Transverse colon (tissue), 4 donors: ENCODE results near the gene RNF44. TPM values are rescaled to one million over a fixed set of nuclear protein-coding genes. Genes with fewer than 3 reads are reported as not detected.
"Not testable (repeated sequence)": the region's sequence is repeated elsewhere in the genome, so short reads cannot be mapped to it uniquely, and the experiment has no call there.

ENCODE experiments used
- DNase-seq: peaks from one replicate; pipeline ENCODE4 v3.0.0-alpha.2; 2019
- H3K27ac ChIP-seq, 4 donors: fragments of 200-600 bp; sonication (generic); 2 replicates each; pipeline ENCODE4 v1.5.1; 2016 to 2018; ENCODE audit warnings: inconsistent platforms in 4 of 4
- H3K27me3 ChIP-seq: fragments of 200-600 bp; sonication (generic); 2 replicates; pipeline ENCODE4 v1.5.1; 2017; ENCODE audit warnings: inconsistent platforms
- H3K36me3 ChIP-seq, 4 donors: fragments of 200-600 bp; sonication (generic); 2 replicates each; pipeline ENCODE4 v1.5.1; 2017 to 2019; ENCODE audit warnings: inconsistent platforms in 4 of 4
- H3K4me1 ChIP-seq, 4 donors: fragments of 200-600 bp; sonication (generic); 2 replicates each; pipeline ENCODE4 v1.5.1; 2017 to 2020; ENCODE audit warnings: inconsistent platforms in 4 of 4
- H3K4me3 ChIP-seq, 4 donors: fragments of 200-600 bp; sonication (generic); 1 replicate in 1 of 4; 2 replicates in 3 of 4; pipeline versions ENCODE4 v1.5.1 to v1.6.1; 2017 to 2019; ENCODE audit warnings: inconsistent platforms in 4 of 4
- H3K9me3 ChIP-seq, 2 donors: fragments of 200-600 bp; sonication (generic); 2 replicates each; pipeline ENCODE4 v1.5.1; 2017 to 2019; ENCODE audit warnings: inconsistent platforms in 2 of 2
- EP300 ChIP-seq: sonication (generic); formaldehyde crosslinking; IDR thresholded peaks from one replicate; pipeline ENCODE4 v1.6.1; 2017; ENCODE audit warnings: antibody characterized with exemption, low read depth
- POLR2A ChIP-seq: fragments of 450-650 bp; IDR thresholded peaks from one replicate; pipeline ENCODE4 v1.6.1; 2016; ENCODE audit warnings: antibody characterized with exemption, mild to moderate bottlenecking, moderate library complexity
- POLR2AphosphoS5 ChIP-seq, 3 donors: sonication (generic); formaldehyde crosslinking; IDR thresholded peaks; one replicate each; pipeline ENCODE4 v1.6.1; 2016; ENCODE audit warnings: antibody characterized with exemption in 3 of 3
- WGBS, 2 donors: methylation state at CpG; one replicate each; pipeline ENCODE4 v1.1.5; 2018; ENCODE audit warnings: low coverage in 1 of 2; 5-methylcytosine and 5-hydroxymethylcytosine counted together
- in situ Hi-C, 4 donors: fragments of 200-750 bp; cut with MboI; loops; one replicate each; pipeline versions ENCODE4 v1.15.0 to v1.15.1; 2017; ENCODE audit warnings: low sequenced_read_pairs in 3 of 4, low pct_ligation_motif_present in 1 of 4, low pct_unique_long_range_greater_than_20kb in 1 of 4
- intact Hi-C: fragments of 100-400 bp; cut with DNase I; formaldehyde crosslinking; loops from one replicate; pipeline ENCODE4 v1.15.1; 2023; ENCODE audit warnings: low total_unique reads
- total RNA-seq, 4 donors: library from RNA; depleted of rRNA; stranded (reverse); fragments of >200 nt; gene quantifications; one replicate each; pipeline ENCODE4 v1.1.0, GENCODE V29; 2016
- TF ChIP-seq, protein P1 (sequence below), 5 experiments: fragments of 200-600 bp in 3 of 5; fragments of 450-650 bp in 2 of 5; sonication (generic) in 3 of 5; IDR thresholded peaks; 1 replicate in 2 of 5; 2 replicates in 3 of 5; pipeline ENCODE4 v1.5.1; 2016 to 2017; ENCODE audit warnings: antibody characterized with exemption in 5 of 5, inconsistent platforms in 3 of 5, mild to moderate bottlenecking in 2 of 5, moderate library complexity in 1 of 5

The RNF44 gene
- total RNA-seq, 4 donors from 2014 or later = 43.8 to 65.6 (median 54.8) TPM

DNA sequence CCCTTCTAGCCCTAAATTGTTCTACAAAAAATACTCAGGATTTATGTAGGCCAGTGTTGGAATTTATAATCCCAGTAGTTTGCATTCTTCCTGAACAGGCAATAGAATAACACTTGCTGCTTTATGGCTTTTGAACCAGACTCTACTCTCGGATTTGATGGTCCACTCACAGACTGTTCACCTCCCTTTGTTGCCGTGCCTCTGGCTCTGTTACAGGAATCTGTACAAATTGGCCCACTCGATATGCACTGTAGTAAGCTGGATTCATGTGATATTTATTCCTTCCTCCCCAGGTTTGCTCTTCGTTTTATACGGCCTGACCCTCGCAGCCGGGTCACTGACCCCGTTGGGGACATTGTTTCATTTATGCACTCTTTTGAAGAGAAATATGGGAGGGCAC, 45.3 kb downstream of the RNF44 start:
- WGBS, 2 donors = 77% methylated on average over 8 of the region's 8 CpGs; no CpG with 5 or more reads in 1 of the 2 donors
- no peak overlapping the region for H3K27ac ChIP-seq
- H3K4me3 ChIP-seq = no peak overlapping the region
- DNase-seq = no peak
- H3K4me1 ChIP-seq = no peaks in the 10 kb centered on the region
- no peaks in the 10 kb centered on the region for H3K27me3 ChIP-seq
- TF ChIP-seq POLR2A (no peak), EP300 (no peak), POLR2AphosphoS5 (IDR thresholded peaks at IDR 0.05) (no peak)
- TF ChIP-seq, protein P1, sequence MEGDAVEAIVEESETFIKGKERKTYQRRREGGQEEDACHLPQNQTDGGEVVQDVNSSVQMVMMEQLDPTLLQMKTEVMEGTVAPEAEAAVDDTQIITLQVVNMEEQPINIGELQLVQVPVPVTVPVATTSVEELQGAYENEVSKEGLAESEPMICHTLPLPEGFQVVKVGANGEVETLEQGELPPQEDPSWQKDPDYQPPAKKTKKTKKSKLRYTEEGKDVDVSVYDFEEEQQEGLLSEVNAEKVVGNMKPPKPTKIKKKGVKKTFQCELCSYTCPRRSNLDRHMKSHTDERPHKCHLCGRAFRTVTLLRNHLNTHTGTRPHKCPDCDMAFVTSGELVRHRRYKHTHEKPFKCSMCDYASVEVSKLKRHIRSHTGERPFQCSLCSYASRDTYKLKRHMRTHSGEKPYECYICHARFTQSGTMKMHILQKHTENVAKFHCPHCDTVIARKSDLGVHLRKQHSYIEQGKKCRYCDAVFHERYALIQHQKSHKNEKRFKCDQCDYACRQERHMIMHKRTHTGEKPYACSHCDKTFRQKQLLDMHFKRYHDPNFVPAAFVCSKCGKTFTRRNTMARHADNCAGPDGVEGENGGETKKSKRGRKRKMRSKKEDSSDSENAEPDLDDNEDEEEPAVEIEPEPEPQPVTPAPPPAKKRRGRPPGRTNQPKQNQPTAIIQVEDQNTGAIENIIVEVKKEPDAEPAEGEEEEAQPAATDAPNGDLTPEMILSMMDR (IDR thresholded peaks at IDR 0.05) = no peak
- intact Hi-C loops = no loop called here
- H3K9me3 ChIP-seq = no peaks in the 10 kb centered on the region
- in situ Hi-C loops = no loop called here
- peaks cover 0 to 82% (median 26%) of the 10 kb centered on the region in 4 donors for H3K36me3 ChIP-seq

DNA sequence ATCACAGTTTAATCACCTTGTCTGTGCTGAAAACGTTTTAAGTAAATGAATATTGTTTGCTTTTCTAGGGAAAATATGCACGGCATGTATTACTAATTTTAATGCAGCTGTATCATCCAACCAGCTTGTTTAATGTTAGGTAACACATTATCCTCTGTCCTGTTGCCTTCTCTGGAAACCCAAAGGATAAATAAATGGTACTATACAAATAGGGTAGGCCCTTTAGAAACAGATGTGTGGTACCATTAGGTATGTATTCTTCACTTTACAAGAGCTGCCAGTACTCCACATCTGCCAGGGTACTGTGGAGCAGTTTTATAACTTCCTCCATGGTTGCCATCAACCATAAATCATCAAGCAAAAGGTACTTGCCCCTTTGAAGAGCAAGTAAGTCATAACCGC, 46.1 kb downstream of the RNF44 start:
- peaks cover 0 to 74% (median 25%) of the 10 kb centered on the region in 4 donors for H3K36me3 ChIP-seq
- in situ Hi-C loops = no loop called here
- WGBS, 2 donors = 56 to 61% methylated on average over 3 of the region's 3 CpGs

DNA sequence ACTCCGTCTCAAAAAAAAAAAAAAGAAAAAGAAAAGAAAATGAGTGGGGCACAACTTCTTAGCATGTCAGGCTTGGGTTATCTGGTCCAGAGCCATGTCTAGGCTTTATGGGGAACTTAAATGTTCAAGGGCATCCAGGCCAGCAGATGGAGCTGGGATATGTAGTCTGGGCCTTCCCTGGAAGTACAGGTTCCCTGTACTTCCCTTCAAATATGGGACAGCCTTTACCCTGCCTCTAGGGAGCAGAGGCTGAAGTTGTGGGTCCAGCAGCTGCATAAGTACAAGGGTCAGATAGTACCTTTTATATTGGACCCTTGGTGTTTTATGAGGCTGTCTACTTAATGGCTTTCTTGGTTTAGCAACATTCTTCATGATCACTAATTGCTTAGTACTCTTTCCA, 46.9 kb downstream of the RNF44 start:
- DNase-seq = no peak
- 100% methylated on average over 1 of the region's 1 CpG; no CpG with 5 or more reads in 1 of the 2 donors for WGBS, 2 donors
- TF ChIP-seq POLR2A = no peak
- TF ChIP-seq EP300 = no peak
- TF ChIP-seq, protein P1 (IDR thresholded peaks at IDR 0.05) = no peak
- no peak for TF ChIP-seq POLR2AphosphoS5 (IDR thresholded peaks at IDR 0.05)
- H3K9me3 ChIP-seq = no peaks in the 10 kb centered on the region
- in situ Hi-C loops = no loop called here
- intact Hi-C loops = no loop called here
- H3K36me3 ChIP-seq = peaks cover 0 to 66% (median 23%) of the 10 kb centered on the region in 4 donors
- no peaks in the 10 kb centered on the region for H3K27me3 ChIP-seq
- H3K4me3 ChIP-seq = no peak overlapping the region
- no peaks in the 10 kb centered on the region for H3K4me1 ChIP-seq
- no peak overlapping the region for H3K27ac ChIP-seq

More for the DNA sequence above, 46.1 kb downstream of the RNF44 start:
- H3K4me1 ChIP-seq = no peaks in the 10 kb centered on the region
- H3K9me3 ChIP-seq = no peaks in the 10 kb centered on the region
- H3K27me3 ChIP-seq = no peaks in the 10 kb centered on the region
- DNase-seq = no peak
- intact Hi-C loops = no loop called here
- TF ChIP-seq POLR2AphosphoS5 (IDR thresholded peaks at IDR 0.05) (no peak), EP300 (no peak), POLR2A (no peak)
- TF ChIP-seq, protein P1 (IDR thresholded peaks at IDR 0.05) = no peak
- no peak overlapping the region for H3K4me3 ChIP-seq
- H3K27ac ChIP-seq = no peak overlapping the region

DNA sequence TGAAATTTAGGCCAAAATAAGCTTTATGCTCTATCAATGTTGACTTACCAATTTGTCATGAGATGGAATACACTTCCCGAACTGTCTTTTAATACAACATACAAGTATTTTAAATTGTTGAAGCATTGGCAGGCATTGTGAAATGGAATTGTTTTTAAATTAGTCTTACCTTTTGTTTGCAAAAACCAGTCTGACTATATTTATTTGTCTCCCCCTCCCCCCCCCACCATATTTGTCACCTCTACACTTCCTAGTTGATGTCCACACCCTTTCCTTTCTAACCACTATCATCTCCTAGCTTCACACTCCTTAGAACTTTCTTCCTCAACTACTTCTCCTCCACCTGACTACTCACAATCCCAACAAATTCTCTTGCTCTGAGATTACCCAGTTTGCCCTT, 48.1 kb downstream of the RNF44 start:
- in situ Hi-C loops = no loop called here
- Histone ChIP-seq H3K9me3 (no peaks in the 10 kb centered on the region), H3K4me1 (no peaks in the 10 kb centered on the region), H3K27ac (no peak overlapping the region), H3K36me3 (peaks cover 0 to 54% (median 20%) of the 10 kb centered on the region in 4 donors), H3K4me3 (no peak overlapping the region), H3K27me3 (no peaks in the 10 kb centered on the region)
- intact Hi-C loops = no loop called here
- 86 to 96% methylated on average over 1 of the region's 1 CpG for WGBS, 2 donors
- TF ChIP-seq EP300 (no peak), POLR2A (no peak), POLR2AphosphoS5 (IDR thresholded peaks at IDR 0.05) (no peak)
- TF ChIP-seq, protein P1 (IDR thresholded peaks at IDR 0.05) = no peak
- no peak for DNase-seq

DNA sequence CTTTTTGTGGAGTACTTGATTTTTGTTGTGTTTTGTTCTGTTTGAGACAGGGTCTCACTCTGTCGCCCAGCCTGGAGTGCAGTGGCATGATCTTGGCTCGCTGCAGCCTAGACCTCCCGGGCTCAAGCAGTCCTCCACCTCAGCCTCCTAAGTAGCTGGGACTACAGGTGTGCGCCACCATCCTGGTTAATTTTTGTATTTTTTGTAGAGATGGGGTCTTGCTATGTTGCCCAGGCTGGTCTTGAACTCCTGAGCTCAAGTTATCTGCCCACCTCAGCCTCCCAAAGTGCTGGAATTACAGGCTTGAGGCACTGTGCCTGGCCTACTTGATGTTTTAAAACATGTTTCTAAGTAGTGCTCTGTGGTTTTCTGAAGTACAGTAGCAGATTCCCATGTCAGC, 50.0 kb downstream of the RNF44 start:
- H3K27ac ChIP-seq, H3K4me1 ChIP-seq, H3K27me3 ChIP-seq, in situ Hi-C loops, intact Hi-C loops, H3K9me3 ChIP-seq, H3K4me3 ChIP-seq, DNase-seq: not testable (repeated sequence)
- 97 to 100% methylated on average over 1 to 4 of the region's 4 CpGs for WGBS, 2 donors
- H3K36me3 ChIP-seq = peaks cover 0 to 44% (median 11%) of the 10 kb centered on the region in 4 donors
